Prostate gland (tissue), 2 donors: ENCODE data around the gene CFD. TPM values are rescaled to one million over a fixed set of nuclear protein-coding genes. Genes with fewer than 3 reads are reported as not detected.
"Not testable (repeated sequence)": the region's sequence is repeated elsewhere in the genome, so short reads cannot be mapped to it uniquely, and the experiment has no call there.

Source experiments
- DNase-seq: peaks from one replicate; pipeline ENCODE4 v3.0.0-alpha.2; 2019; ENCODE audit warnings: low spot score
- H3K27ac ChIP-seq, 2 donors: fragments of 200-600 bp; sonication (generic); 2 replicates each; pipeline ENCODE4 v1.5.1; 2017 to 2019
- H3K27me3 ChIP-seq: fragments of 200-600 bp; sonication (generic); replicated peaks from 2 replicates; pipeline ENCODE4 v1.5.1; 2019; ENCODE audit not compliant: insufficient read depth
- H3K36me3 ChIP-seq, 2 donors: fragments of 200-600 bp; sonication (generic); 1 replicate in 1 of 2; 2 replicates in 1 of 2; pipeline versions ENCODE4 v1.5.1 to v1.8.1; 2017 to 2019
- H3K4me1 ChIP-seq: fragments of 200-600 bp; sonication (generic); replicated peaks from 2 replicates; pipeline ENCODE4 v1.5.1; 2019
- H3K4me3 ChIP-seq, 2 donors: fragments of 200-600 bp; sonication (generic); 2 replicates each; pipeline ENCODE4 v1.5.1; 2017 to 2019
- H3K9me3 ChIP-seq: fragments of 200-600 bp; sonication (generic); 2 replicates; pipeline ENCODE4 v1.5.1; 2017
- POLR2A ChIP-seq: fragments of 450-650 bp; IDR thresholded peaks from one replicate; pipeline ENCODE4 v1.6.1; 2016; ENCODE audit warnings: antibody characterized with exemption, mild to moderate bottlenecking
- POLR2AphosphoS5 ChIP-seq: sonication (generic); formaldehyde crosslinking; IDR thresholded peaks from one replicate; pipeline ENCODE4 v1.6.1; 2017; ENCODE audit warnings: antibody characterized with exemption
- WGBS: methylation state at CpG from one replicate; pipeline ENCODE4 v1.1.5; 2018; 5-methylcytosine and 5-hydroxymethylcytosine counted together
- intact Hi-C: fragments of 100-400 bp; cut with DNase I; formaldehyde crosslinking; loops from one replicate; pipeline ENCODE4 v1.14.2; 2022
- total RNA-seq, 2 donors: library from RNA; depleted of rRNA; stranded (reverse); fragments of >200 nt; gene quantifications; one replicate each; pipeline ENCODE4 v1.1.0, GENCODE V29; 2016
- TF ChIP-seq, protein P1 (sequence below), 4 experiments: fragments of 200-600 bp in 2 of 4; fragments of 450-650 bp in 2 of 4; sonication (generic) in 2 of 4; IDR thresholded peaks; 1 replicate in 3 of 4; 2 replicates in 1 of 4; pipeline ENCODE4 v1.5.1; 2016 to 2019; ENCODE audit warnings: antibody characterized with exemption in 4 of 4, mild to moderate bottlenecking in 2 of 4, moderate library complexity in 2 of 4

Gene CFD
- total RNA-seq, 2 donors from 2014 or later, result 92.2 to 167 TPM

DNA sequence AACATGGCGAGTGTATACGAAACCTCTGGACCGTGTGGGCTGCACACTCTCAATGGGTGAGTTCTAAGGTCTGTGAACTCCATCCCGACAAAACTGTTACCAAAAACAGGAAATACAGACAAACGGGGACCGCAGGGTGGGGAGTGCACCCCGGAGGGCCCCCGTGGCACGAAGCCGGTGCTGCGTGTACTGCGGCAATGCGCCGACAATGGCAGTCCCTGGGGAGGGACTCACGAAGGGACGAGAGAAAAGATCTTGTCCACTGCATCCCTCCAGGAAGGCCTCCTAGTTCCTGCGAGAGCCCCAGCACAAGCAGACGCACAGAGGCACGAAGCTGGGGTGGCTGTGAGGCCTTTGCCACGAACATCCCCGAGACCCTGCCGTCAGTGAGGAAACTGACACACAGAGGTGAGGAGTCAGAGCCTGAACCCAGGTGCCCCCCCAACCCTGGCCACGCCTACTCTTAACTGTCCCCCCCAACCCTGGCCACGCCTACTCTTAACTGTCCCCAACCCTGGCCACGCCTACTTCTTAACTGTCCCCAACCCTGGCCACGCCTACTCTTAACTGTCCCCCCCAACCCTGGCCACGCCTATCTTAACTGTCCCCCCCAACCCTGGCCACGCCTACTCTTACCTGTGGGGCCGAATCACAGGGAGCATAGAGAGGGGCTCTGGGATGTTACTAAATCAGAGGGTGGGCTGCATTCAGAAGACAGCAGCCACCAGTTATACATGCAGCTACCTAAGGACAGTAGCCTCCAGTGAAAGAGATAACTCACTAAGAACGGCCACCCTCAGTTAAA, 29.3 kb downstream of the CFD start:
- TF ChIP-seq POLR2AphosphoS5 (no peak), POLR2A (no peak)
- TF ChIP-seq, protein P1, sequence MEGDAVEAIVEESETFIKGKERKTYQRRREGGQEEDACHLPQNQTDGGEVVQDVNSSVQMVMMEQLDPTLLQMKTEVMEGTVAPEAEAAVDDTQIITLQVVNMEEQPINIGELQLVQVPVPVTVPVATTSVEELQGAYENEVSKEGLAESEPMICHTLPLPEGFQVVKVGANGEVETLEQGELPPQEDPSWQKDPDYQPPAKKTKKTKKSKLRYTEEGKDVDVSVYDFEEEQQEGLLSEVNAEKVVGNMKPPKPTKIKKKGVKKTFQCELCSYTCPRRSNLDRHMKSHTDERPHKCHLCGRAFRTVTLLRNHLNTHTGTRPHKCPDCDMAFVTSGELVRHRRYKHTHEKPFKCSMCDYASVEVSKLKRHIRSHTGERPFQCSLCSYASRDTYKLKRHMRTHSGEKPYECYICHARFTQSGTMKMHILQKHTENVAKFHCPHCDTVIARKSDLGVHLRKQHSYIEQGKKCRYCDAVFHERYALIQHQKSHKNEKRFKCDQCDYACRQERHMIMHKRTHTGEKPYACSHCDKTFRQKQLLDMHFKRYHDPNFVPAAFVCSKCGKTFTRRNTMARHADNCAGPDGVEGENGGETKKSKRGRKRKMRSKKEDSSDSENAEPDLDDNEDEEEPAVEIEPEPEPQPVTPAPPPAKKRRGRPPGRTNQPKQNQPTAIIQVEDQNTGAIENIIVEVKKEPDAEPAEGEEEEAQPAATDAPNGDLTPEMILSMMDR (IDR thresholded peaks at IDR 0.05), result no peak
- Histone ChIP-seq H3K36me3 (peaks cover 0 to 10% of the 10 kb centered on the region in 2 donors), H3K9me3 (no peaks in the 10 kb centered on the region), H3K4me1 (no peaks in the 10 kb centered on the region), H3K4me3 (no peak overlapping the region), H3K27ac (no peak overlapping the region), H3K27me3 (no peaks in the 10 kb centered on the region)
- WGBS, result 90% methylated on average over 30 of the region's 30 CpGs
- intact Hi-C loops, result no loop called here
- no peak for DNase-seq

DNA sequence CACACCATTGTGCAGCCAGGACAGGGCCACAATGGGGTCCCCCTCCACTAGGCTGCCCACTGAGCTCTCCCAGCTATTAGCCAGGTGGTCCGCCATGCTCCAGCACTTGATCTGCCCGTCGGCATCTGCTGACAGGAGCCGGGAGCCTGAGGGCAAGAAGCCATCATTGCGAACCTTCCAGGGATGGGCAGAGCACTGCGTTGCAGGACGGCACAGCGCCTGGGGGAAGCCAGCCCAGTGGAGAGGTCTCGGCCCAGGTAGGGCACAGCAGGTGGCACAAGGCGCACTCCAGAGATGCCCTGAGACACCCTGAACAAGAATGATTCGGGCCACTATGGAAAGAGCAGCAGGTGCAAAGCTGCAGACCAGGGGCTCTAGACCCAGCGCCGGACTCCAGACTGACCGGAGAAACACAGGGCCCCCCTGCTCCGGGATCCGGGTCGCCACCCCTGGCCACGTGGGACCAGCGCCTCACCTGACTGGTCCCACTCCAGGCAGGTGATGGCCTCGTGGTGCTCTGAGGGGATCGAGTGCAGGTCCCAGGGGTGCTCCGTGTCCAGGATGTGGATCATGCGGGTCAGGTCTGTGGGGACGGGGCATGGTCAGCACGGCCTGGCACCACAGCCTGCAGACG, 30.3 kb downstream of the CFD start:
- Histone ChIP-seq H3K27me3 (no peaks in the 10 kb centered on the region), H3K36me3 (peaks cover 0 to 9% of the 10 kb centered on the region in 2 donors), H3K27ac (no peak overlapping the region), H3K4me3 (no peak overlapping the region), H3K9me3 (no peaks in the 10 kb centered on the region), H3K4me1 (no peaks in the 10 kb centered on the region)
- intact Hi-C loops, result no loop called here
- TF ChIP-seq POLR2AphosphoS5 (no peak), POLR2A (no peak)
- TF ChIP-seq, protein P1 (IDR thresholded peaks at IDR 0.05), result no peak
- no peak for DNase-seq
- WGBS, result 90% methylated on average over 23 of the region's 26 CpGs

DNA sequence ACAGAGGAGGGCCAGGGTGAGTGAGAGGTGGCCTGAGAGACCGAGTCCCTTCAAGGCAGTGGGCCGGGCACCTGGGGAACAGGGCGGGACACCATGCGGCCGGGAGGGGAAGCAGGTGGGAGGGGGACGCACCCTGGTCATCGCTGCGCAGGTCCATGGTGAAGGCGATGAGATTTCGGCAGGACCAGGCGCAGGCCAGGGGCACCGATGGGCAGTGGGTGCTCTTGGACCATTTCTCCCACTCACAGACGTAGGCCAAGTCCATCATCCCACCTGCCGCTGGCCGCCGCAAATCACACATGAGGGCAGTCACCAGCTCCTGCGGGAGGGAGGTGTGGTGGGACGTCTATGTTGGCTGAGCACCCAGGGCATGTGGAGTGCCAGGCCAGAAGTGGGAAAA, 31.4 kb downstream of the CFD start:
- no peak for DNase-seq
- H3K9me3 ChIP-seq, result no peaks in the 10 kb centered on the region
- H3K27ac ChIP-seq, result no peak overlapping the region
- TF ChIP-seq, protein P1 (IDR thresholded peaks at IDR 0.05), result no peak
- TF ChIP-seq POLR2AphosphoS5, result no peak
- no peak for TF ChIP-seq POLR2A
- H3K36me3 ChIP-seq, result peaks cover 0 to 4% of the 10 kb centered on the region in 2 donors
- no peaks in the 10 kb centered on the region for H3K4me1 ChIP-seq
- 84% methylated on average over 18 of the region's 18 CpGs for WGBS
- H3K4me3 ChIP-seq, result no peak overlapping the region
- H3K27me3 ChIP-seq, result no peaks in the 10 kb centered on the region
- intact Hi-C loops, result no loop called here

- WGBS, result 32% methylated on average over 41 of the region's 50 CpGs
- DNase-seq, intact Hi-C loops: not testable (repeated sequence)
Measured at GRCh38 chr19:891421-892200, 32.1 kb downstream of the CFD start.

DNA sequence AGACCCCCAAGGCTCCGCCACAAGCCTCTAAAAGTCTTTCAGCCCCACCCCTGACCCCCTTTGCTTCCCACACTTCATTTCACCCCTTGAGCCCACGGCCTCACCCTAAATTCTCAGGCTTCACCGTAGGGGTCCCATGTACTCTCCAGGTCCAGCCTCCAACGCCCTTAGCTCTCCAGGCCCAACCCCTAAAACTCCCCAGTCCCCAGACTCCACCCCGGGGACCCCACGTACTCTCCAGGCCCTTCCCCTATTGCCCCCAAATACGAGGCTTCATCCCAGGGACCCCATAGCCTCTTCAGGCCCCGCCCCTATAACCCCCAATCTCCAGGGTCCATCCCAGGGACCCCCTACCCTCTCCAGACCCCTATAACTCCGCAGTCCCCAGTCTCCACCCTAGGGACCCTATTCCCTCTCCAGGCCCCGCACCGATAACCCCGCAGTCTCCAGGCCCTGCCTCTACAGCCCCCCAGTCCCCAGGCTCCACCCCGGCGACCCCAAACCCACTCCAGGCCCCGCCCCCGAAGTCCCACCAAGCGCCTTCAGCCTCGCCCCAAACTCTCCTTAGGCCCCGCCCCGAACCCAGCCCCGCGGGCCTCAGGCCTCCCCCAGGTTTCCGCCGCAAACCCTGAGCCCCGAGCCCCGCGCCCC, 32.9 kb downstream of the CFD start:
- TF ChIP-seq POLR2AphosphoS5 (no peak), POLR2A (no peak)
- TF ChIP-seq, protein P1 (IDR thresholded peaks at IDR 0.05), result no peak
- no peaks in the 10 kb centered on the region for H3K36me3 ChIP-seq
- no peaks in the 10 kb centered on the region for H3K27me3 ChIP-seq
- H3K27ac ChIP-seq, result peak overlapping the region; percentile 92 to 94
- DNase-seq, result no peak
- H3K4me1 ChIP-seq, result no peaks in the 10 kb centered on the region
- WGBS, result 3% methylated on average over 24 of the region's 27 CpGs
- H3K4me3 ChIP-seq, result peak overlapping the region; percentile 92 to 97
- intact Hi-C loops, result no loop called here
- no peaks in the 10 kb centered on the region for H3K9me3 ChIP-seq

More at GRCh38 chr19:891421-892200, 32.1 kb downstream of the CFD start:
- peak overlapping the region; percentile 92 to 97 for H3K4me3 ChIP-seq
- not testable (repeated sequence) for H3K27me3 ChIP-seq, H3K9me3 ChIP-seq, H3K4me1 ChIP-seq, H3K36me3 ChIP-seq
- peak overlapping the region; percentile 92 to 94 for H3K27ac ChIP-seq
